GM12878 (cell line): ENCODE data around the gene MUC5B. TPM values are rescaled to one million over a fixed set of nuclear protein-coding genes. Genes with fewer than 3 reads are reported as not detected.

ENCODE experiments used
- ATAC-seq: fragments of 200-7000 bp; cut with Tn5 transposase; 3 replicates; pipeline ENCODE4 v1.9.1; 2020; ENCODE audit warnings: mild to moderate bottlenecking, moderate library complexity
- BruUV-seq: library from RNA; stranded (reverse); fragments of 400-500 nt; replicated peaks from 2 replicates; lab custom pipeline; 2021; lab: Mats Ljungman, UMichigan
- CTCF ChIA-PET: fragments of 300-600 bp; sonication (Branson Sonifier 250); formaldehyde crosslinking; extraction: SDS; loops from one replicate; lab custom pipeline; 2021; ENCODE audit warnings: inconsistent platforms; lab: Yijun Ruan, JAX
- POLR2A ChIA-PET: fragments of 350-600 bp; formaldehyde crosslinking; extraction: SDS; loops from one replicate; lab custom pipeline; 2021; ENCODE audit warnings: inconsistent platforms; lab: Charles Lee
- RAD21 ChIA-PET: fragments of 300-600 bp; sonication (Branson Sonifier 250); formaldehyde crosslinking; loops from one replicate; lab custom pipeline; 2023; ENCODE audit warnings: antibody characterized with exemption; ENCODE audit not compliant: unreplicated experiment; lab: Charles Lee
- SMC1A ChIA-PET: fragments of 300-600 bp; sonication (Branson Sonifier 250); formaldehyde crosslinking; loops from one replicate; lab custom pipeline; 2023; ENCODE audit not compliant: unreplicated experiment, uncharacterized antibody; lab: Charles Lee
- DNase-seq: peaks from one replicate; pipeline ENCODE4 v3.0.0-alpha.2; 2011; ENCODE audit warnings: low read depth, low spot score
- FAIRE-seq: peaks from 3 replicates; lab custom pipeline; 2011; peaks lifted over from hg19 to GRCh38; lab: Jason Lieb, UNC
- H2AFZ ChIP-seq: 2 replicates; pipeline ENCODE4 v1.6.0; 2011; ENCODE audit warnings: low read depth, low read length, control low read depth; ENCODE audit not compliant: control insufficient read depth
- H3K27ac ChIP-seq: 2 replicates; pipeline ENCODE4 v1.5.1; 2011; ENCODE audit warnings: control low read depth; ENCODE audit not compliant: control insufficient read depth, insufficient read depth
- H3K27me3 ChIP-seq, 2 experiments: replicated peaks in 1 of 2; 2 replicates each; pipeline versions ENCODE4 v1.6.0 to v1.6.1; 2011; ENCODE audit warnings: low read length in 1 of 2; ENCODE audit not compliant: control insufficient read depth in 2 of 2, insufficient read depth in 2 of 2
- H3K36me3 ChIP-seq, 2 experiments: 2 replicates each; pipeline ENCODE4 v1.5.1; 2011; ENCODE audit warnings: low read length in 1 of 2; ENCODE audit not compliant: control insufficient read depth in 2 of 2, insufficient read depth in 2 of 2
- H3K4me1 ChIP-seq: 2 replicates; pipeline ENCODE4 v1.6.1; 2011; ENCODE audit warnings: mild to moderate bottlenecking, low read length, moderate library complexity, mixed read lengths; ENCODE audit not compliant: control insufficient read depth, insufficient read depth
- H3K4me2 ChIP-seq: 2 replicates; pipeline ENCODE4 v1.6.0; 2011; ENCODE audit warnings: control low read depth; ENCODE audit not compliant: control insufficient read depth, insufficient read depth
- H3K4me3 ChIP-seq: fragments of 200-600 bp; sonication (generic); 2 replicates; pipeline ENCODE4 v1.5.1; 2016
- H3K79me2 ChIP-seq: 2 replicates; pipeline ENCODE4 v1.6.0; 2011; ENCODE audit warnings: low read length; ENCODE audit not compliant: control insufficient read depth, insufficient read depth
- H3K9ac ChIP-seq: 2 replicates; pipeline ENCODE4 v1.8.0; 2011; ENCODE audit warnings: low read length, control low read depth, mixed read lengths; ENCODE audit not compliant: control insufficient read depth, insufficient read depth
- H3K9me3 ChIP-seq: replicated peaks from 3 replicates; pipeline ENCODE4 v1.5.1; 2011; ENCODE audit warnings: mild to moderate bottlenecking, low read length; ENCODE audit not compliant: control insufficient read depth, insufficient read depth
- H4K20me1 ChIP-seq: 2 replicates; pipeline ENCODE4 v1.6.0; 2011; ENCODE audit not compliant: control insufficient read depth, insufficient read depth
- SMC3 ChIP-seq: IDR thresholded peaks from 2 replicates; pipeline ENCODE4 v1.6.1; 2011; ENCODE audit warnings: low read length, improper control_type of control experiment, borderline replicate concordance
- ZNF217 ChIP-seq: fragments of 450-650 bp; IDR thresholded peaks from 2 replicates; pipeline ENCODE4 v1.6.1; 2017; ENCODE audit warnings: antibody characterized with exemption, mild to moderate bottlenecking
- ZNF24 ChIP-seq: fragments of 450-650 bp; IDR thresholded peaks from 2 replicates; pipeline ENCODE4 v1.6.1; 2017; ENCODE audit warnings: antibody characterized with exemption, mild to moderate bottlenecking
- WGBS: methylation state at CpG from one replicate; pipeline ENCODE4 v1.1.6; 2016; ENCODE audit warnings: low lambda C conversion rate; ENCODE audit not compliant: insufficient replicate concordance, insufficient coverage; ENCODE audit errors: missing lambda C conversion rate; 5-methylcytosine and 5-hydroxymethylcytosine counted together
- in situ Hi-C: fragments of 300-500 bp; cut with MboI; formaldehyde crosslinking; loops from 9 replicates; pipeline ENCODE4 v1.14.3; 2018; ENCODE audit warnings: mixed read lengths
- intact Hi-C: fragments of 100-400 bp; cut with micrococcal nuclease; formaldehyde crosslinking; loops from one replicate; pipeline ENCODE4 v1.14.2; 2022; ENCODE audit not compliant: unreplicated experiment
- polyA plus RNA-seq, 11 experiments: library from polyadenylated mRNA; depleted of rRNA in 4 of 11; unstranded in 6 of 11; stranded (reverse) in 5 of 11; fragments of >200 nt; fragmentation: Nextera tagmentation in 4 of 11; fragmentation: Illumina TruSeq in 1 of 11; extraction: Ambion mirVana in 4 of 11; extraction: Trizol in 1 of 11; gene quantifications; 1 replicate in 1 of 11; 2 replicates in 10 of 11; pipeline versions ENCODE4 v1.2.1 to v1.2.3, GENCODE V29; 2011 to 2016; ENCODE audit warnings: inconsistent platforms in 2 of 11, missing spikeins in 2 of 11, low read depth in 1 of 11
- total RNA-seq, 4 experiments: library from RNA; depleted of rRNA in 3 of 4; stranded (reverse); fragments of >200 nt in 3 of 4; fragmentation: Illumina TruSeq in 1 of 4; extraction: Trizol in 1 of 4; gene quantifications; 2 replicates each; pipeline versions ENCODE4 v1.2.1 to v1.2.3, GENCODE V29; 2013 to 2021

Gene MUC5B
- total and polyA plus RNA-seq, 10 of the 15 experiments (the other 5 are each of a cell fraction or from before 2014, with no cell fraction given): 1.5 TPM; not detected in 9

DNA sequence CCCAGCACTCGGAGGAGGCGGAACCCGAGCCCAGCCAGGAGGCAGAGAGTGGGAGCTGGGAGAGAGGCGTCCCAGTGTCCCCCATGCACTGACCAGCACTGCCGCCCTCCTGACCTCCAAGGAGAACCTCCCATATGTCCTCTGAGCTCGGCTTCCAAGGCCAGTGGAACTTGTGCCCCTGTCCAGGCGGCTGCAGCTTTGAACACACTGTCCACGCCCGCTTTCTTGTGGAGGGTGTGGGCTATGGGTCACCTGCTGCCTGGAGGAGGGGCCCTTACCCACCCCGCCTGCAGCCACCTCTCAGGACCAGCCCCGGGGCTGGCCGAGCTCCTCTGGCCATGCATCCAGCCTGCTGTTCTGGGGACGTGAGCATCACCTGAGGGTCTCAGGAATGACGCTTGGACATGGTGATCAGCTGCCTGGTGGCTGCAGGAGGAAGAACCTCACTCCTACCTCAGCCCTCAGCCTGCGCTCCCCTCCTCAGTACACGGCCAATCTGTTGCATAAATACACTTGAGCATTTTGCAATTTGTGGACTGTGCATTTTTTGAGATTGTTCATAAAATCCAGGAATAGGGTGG, 22.2 kb upstream of the MUC5B start (continued):
- TF ChIP-seq ZNF217: no peak

DNA sequence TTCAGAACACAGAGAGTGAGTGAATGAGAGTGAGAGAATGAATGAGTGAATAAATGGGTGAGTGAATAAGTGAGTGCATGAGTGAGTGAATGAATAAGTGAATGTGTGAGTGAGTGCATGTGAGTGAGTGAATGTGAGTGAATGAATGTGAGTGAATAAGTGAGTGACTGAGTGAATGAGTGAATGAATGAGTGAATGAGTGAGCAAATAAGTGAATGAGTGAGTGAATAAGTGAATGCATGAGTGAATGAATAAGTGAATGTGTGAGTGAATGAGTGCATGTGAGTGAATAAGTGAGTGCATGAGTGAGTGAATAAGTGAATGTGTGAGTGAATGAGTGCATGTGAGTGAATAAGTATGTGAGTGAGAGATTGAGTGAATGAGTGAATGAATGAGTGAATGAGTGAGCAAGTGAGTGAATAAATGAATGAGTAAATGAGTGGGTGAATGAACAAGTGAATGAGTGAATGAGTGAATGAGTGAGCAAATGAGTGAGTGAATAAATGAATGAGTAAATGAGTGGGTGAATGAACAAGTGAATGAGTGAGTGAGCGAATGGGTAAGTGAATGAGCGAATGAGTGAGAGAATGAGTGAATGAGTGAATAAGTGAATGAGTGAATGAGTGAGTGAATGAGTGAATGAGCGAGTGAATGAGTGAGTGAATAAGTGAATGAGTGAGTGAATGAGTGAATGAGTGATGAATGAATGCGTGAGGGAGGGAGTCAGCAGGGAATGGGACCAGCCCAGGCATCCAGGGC, 21.3 kb upstream of the MUC5B start:
- no peak for FAIRE-seq
- no peaks in the 10 kb centered on the region for H3K79me2 ChIP-seq
- ChIA-PET SMC1A (no interaction called here), CTCF (interaction anchor here (1.4 to 2.2 kb wide), 5 partner anchors 12 to 375 kb away, joined by 3 to 12 read pairs (median 6); no protein-coding TSS in a partner anchor), RAD21 (interaction anchor here (1.4 to 2.1 kb wide), 2 partner anchors 313 to 373 kb away, joined by 3 to 6 read pairs; no protein-coding TSS in a partner anchor), POLR2A (no interaction called here)
- no peaks in the 10 kb centered on the region for H3K27me3 ChIP-seq
- no TSS peak for BruUV-seq
- ATAC-seq: no peak
- no peak overlapping the region for H3K27ac ChIP-seq
- H3K9ac ChIP-seq: no peak overlapping the region
- H2AFZ ChIP-seq: no peak overlapping the region
- no peak overlapping the region for H3K4me3 ChIP-seq
- no peaks in the 10 kb centered on the region for H4K20me1 ChIP-seq
- in situ Hi-C loops: no loop called here
- H3K4me1 ChIP-seq: no peaks in the 10 kb centered on the region
- H3K36me3 ChIP-seq: no peaks in the 10 kb centered on the region
- DNase-seq: no peak
- no peaks in the 10 kb centered on the region for H3K9me3 ChIP-seq
- H3K4me2 ChIP-seq: no peak overlapping the region
- TF ChIP-seq SMC3 (no peak), ZNF24 (peak; percentile 99)
- WGBS: 47% methylated on average over 4 of the region's 4 CpGs
- intact Hi-C loops: loop anchor here (2.0 kb wide), 1 partner anchor 373 kb away; no protein-coding TSS in a partner anchor
